NCI-H128 (cell line): ENCODE measurements around the gene TAGLN2.
A peak's percentile ranks its signal among the peaks of the same experiment; 100 is the strongest.

Source experiments
- DNase-seq: peaks from one replicate; lab custom pipeline; 2025; ENCODE audit not compliant: unreplicated experiment; lab: John Stamatoyannopoulos, UW

TAGLN2 gene

DNA sequence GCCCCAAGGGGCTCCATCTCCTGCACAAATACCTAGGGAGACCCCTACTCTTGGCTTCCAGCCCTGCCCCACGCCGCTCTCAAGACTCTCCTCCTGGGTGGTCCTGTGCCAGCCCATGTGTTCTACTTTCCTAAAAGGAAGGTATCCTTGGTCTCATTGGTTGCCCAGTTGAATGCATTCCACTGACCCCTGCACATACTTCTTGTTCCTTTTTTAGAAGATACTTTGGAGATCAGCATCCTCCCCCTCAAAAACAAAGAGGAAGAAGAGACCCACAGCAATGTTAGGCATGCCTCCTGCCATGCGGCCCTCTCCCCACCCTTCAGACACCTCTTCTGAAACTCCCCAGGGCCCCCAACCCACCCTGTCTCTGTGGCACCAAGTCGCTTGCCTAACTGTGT is 24.7 kb upstream of the TAGLN2 start:
- DNase-seq: no peak

DNA sequence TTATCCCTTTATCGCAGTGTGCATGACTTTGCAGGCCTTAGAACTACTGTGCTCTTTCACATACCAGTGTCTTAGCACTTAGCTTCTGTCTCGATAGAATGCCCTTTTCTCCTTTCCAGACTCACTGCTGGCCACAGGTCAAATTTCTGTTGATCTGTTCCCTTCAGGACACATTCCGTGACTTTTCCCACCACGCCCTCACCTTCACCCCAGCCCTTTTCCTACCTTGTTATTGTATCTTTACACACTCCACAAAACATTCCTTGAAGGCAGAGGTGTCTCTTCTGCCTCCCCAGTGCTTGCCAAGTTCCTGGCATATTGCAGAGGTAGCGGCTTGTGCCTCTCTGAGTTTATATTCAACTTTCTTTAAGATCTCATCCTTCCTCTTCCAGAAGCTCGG is 23.8 kb upstream of the TAGLN2 start:
- no peak for DNase-seq

DNA sequence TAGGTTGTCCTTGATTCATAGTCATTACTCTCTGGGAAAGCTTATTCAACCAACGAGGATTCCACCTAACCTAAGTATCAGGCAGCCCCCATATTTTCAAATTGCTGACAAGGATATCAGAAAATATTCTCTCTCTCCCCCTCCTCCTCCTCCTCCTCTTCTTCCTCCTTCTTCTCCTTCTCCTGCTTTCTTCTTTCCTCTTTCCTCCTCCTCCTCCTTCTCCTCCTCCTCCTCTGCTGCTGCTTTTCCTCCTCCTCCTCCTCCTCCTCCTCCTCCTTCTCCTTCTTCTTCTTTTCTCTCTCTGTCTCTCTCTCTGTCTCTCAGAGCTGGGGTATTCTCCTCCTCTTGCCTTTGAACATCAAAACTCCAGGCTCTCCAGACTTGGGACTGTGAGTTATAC is 22.6 kb upstream of the TAGLN2 start:
- DNase-seq: no peak

DNA sequence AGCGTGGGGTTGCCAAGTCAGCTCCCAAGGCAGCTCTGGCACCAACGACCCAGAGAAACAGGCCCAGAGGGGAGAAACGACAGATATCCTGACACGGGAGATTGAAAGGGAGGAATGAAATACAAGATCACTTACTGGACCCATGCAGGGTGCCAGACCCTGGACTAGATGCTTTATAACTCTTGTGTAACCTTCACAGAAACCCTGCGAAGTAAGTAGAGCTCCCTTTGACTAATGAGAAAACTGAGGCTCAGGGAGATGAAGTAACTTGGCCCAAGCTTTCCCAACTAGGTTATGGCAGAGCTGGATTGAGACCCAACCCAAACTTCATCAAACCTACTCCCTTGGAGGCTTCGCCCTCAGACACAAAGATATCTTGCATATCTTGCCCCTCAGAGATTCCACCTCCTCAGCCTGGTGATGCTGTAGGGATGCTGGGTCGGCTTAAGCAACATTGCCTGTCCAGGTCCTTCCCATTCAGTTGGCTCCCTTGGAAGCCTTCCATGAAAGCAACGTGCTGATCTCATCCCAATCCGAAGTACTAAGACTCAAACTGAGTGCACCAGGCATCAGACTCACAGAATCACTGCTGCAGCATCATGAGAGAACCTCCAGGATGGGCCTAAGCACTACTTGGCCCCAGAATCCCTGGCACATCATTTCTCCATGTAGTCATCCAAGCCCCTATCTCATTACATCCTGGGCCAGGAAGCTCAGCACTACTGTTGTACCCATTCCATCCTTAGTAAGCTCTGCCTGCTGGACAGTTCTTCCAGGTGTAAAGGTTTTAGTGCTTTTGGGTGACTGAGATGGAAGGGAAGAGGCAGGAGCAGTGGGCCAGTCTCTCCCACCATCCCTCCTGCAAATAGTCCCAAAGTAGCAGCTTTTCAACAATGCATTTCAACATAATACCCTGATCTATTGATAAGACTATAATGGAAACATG is 21.2 kb upstream of the TAGLN2 start:
- no peak for DNase-seq

DNA sequence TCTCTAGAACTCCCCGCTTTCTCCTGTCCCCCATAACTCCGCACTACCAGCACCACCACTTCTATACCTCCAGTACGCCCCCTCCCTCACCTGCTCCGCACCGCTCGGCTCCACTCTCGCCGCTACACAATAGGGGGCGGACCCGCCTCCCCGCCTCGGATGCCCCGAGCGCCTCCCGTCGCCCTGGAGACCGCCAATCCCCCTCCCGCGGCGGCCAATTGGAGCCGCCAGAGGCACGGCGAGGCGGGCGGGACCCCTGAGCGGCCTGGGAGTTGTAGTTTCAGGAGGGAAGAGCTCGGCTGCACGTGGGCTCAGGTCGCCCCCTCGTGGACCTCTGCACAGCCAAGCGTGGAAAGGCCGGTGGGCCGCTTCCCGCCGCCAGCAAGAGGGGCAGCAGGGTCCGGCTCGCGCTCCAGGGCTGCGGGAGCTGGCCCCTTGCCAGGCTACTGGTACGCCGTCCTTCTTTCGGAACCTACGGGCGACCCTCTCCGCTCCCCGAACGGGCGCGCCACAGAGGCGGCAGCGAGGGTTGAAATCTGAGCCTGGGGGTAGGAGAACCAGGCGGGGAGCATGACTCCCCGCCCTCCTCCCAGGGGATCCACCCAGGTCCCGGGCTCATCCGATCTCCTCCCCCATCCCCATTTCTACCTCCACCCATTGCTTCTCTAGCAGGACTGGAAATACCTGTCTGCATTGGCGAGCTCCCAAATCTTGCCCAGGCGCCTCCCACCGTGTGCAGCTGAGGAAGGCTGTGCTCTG is 20.4 kb upstream of the TAGLN2 start, which contains the start of gene IGSF9:
TSS of gene IGSF9 (minus strand) at position 131 of the 759 bp plus-strand sequence. CDS start 2,159 bp downstream, outside the sequence.
- peak; percentile 95 for DNase-seq

DNA sequence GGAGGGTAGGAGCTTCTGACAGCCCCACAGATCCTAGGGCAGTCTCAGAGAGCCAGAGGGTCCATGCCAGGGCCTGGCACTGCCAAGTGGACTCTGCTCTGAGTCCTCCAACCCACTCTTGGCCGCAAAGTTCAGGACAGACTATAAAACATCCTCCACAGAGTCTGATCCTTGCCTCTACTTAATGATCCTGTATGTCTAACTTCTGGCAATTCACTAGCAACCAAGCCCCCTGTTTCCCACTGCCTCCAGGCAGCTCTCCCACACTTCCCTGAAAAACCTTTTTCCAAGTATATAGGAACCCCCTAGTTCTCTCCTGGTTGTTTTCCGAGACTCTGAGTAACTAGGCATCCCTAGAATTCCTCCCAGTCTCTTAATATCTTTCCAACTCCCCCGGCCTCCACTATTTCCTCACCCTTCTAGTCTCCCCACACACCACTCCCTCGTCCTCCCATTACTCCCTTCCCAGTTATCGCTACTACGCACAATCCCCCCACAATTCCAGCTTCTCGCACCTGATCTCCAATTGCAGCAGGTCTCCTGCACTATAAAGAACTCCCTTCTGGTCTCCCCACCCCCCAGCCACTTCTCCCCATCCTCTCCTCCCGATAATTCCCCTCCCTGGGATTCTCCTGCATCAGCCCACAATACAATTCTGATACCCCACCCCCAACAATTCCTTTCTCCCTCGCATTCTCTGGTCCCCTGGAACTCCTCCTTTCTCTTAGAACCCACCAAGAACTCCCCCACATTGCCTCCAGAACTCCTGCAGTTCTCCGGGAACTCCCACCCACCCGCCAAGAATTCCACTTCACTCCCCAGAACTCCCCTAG is 19.5 kb upstream of the TAGLN2 start:
- no peak for DNase-seq

DNA sequence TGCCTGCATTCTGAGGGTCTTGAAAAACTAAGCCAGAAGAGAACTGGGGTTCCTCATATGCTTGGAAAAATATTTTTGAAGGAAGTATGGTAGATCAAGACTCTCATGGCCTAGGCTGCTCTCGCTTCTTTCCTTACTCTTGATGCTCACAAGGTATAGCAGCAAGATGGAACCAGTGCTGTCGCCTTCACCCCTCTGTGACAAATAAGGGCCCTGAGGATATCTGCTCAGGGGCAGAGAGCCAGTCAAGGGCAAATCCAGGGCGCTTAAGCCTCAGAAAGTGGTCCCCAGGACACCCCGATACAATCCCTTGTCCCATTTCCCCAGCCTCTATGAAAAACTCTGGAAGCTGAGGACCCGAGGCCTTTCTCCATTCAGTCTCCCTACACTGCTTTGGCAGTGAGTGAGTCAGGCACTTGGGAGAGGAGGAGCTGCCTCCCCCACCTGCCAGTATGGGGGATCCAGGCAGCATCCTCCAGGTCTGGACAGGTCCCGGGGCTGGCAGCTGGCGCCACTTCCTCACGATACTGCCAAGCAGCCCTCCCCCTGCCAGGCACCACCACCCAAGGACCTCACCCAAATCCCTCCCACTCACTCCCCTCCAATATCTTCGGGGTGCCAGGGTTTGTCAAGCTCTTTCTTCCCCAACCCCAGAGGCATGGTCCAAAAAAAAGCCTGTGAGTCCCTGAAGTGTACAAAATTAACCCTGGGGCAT is 18.8 kb upstream of the TAGLN2 start:
- DNase-seq: peak; percentile 36

DNA sequence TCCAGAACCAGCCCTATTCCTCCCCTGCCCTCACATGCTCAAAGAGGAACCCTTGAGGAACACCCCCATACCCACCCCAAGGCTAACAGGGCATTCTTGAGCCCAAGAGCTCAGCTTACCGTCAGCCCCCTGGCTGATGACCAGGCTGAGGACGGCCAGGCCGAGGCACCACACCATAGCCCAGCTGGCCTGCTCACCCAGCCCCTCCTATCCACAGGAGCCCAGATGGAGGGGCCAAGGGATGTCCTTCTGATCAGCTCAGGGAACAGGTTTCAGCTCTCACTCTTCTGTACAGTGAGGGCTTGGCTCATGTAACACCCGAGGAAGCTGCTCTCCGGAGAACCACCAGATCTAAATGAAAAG is 18.0 kb upstream of the TAGLN2 start:
- DNase-seq: no peak

DNA sequence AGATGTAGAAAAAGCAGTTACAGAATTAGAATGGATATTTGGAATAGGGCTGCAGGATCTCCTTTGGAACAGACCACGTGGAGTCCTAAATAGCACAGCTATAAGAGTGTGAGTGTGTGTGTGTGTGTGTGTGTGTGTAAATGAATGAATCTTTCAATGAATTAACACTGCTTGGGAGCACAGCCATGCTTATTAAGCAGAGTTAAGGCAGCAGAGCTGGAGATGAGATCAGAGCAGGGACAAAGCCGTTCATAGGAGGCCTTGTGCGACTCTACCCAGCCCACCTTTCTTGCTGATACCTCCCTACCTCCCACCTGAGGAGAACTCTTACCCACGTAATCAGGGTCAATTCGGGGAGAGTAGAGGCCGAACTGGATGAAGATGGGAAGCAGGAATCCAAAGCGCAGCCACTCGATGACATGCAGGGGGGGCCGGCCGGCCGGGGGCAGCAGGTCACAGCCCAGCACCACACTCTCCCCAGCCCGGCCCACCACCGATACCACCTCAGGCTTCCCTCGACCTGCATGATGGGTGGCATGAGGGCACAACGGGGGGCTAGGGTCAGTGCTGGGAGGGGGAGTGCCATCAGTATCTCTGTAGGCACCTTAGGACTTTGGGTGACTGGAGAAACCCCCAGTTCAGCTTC is 17.4 kb upstream of the TAGLN2 start:
- DNase-seq: no peak

DNA sequence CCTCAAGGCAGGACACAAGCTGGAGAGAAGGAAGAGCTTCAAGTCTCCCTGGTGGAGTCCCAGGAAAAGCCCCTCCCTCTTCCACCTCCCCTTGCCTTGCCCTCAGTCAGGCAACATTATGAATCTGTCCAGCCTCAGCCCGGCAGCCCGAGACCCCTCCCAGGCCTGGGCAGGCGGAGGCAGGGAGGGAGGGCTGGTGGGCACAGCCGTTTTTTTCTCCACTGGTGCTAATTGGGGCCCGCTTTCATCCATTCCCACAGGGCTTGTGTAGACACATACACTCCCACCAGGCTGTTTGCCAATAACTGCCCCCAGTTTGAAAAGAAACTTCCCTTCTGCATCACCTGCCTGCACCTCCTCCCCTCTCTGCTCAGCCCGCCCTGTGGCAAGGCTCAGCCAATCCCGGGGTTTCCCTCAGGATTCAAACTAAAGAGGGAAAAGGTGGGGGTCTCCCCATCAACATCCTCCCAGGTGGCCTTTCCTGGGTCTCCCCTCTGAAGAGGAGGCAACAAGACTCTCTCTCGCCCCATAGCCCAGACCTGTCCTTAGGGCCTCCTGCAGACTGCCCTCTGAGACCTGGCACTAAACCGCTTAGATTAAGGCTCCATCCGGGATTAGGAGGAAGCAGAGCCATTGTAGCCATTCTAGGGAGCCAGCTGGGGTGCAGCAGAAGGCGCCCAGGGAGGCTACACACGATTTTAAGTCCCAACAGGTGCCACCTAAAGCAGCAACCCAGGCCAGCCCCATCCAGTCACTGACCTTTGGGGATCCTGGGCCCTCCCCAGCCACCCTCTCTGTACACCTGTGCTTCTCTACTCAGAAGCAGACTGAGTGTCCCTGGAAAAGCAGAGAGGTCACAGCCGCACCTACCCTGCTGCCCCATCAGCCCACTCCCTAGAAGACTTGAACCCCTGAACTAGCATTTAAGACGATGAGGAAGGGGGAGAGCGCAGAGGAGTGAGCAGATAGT is 16.6 kb upstream of the TAGLN2 start:
- DNase-seq: peak; percentile 24

DNA sequence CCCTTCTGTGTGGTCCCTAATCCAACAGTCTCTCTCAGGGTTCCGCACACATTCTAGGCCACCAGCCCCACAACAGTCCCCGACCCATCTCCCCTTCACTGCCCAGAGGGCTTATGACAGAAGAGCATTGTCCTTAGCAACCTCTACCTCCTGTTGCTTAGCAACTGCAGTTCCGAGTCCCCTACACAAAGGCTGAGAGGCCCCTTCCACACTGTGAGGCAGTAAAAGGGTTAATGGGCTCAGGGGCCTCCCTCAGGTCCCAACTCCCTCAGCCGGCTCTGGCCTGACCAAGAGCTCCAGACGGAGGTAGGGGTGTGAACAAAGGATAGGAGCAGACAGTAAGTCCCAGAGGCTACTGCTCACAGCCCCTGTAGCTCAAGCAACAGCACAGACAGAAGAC is 15.8 kb upstream of the TAGLN2 start:
- no peak for DNase-seq

DNA sequence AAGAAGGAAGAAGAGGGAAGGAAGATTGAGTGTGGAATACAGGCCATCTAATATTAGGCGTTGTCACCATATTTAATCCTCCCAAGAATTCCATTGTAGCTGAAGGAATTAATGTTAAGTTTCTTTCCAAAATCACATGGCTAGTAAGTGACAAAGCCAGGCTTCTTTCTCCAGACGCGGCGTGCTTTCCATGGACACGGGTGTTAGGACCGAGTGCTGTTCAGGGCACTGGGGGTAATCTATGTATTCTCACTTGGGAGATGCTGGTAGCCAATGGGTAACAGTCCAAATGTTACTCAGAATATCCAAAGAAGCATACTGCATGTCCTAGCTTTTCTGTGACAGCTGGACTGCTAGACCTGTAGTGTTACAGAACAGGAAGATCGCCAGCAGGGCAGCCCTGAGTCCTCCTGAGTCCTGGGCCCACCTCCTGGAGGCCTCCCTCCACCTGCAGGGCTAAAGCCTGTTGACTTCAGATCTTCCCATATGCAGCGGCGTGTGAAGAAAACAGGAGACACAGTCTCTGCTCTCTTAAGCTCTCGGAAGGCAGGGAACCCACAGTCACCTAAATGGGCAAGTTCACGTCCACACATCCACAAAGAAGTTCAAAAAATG is 14.8 kb upstream of the TAGLN2 start:
- DNase-seq: no peak

DNA sequence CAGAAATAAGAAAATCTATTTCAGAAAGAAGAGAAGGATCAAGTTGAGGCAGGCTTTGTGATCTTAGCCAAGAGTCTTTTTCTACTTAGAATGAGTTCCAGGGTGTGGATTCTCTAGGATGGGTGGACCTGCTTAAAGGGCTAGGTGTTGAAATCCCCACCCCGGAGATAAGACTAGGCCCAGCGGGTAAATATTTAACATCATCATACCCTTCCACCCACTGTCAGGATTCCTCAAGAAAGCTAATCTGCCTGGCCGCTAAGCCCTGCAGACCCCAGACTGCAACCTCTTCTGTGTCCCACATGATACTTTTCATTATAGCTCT is 14.3 kb upstream of the TAGLN2 start:
- DNase-seq: no peak

DNA sequence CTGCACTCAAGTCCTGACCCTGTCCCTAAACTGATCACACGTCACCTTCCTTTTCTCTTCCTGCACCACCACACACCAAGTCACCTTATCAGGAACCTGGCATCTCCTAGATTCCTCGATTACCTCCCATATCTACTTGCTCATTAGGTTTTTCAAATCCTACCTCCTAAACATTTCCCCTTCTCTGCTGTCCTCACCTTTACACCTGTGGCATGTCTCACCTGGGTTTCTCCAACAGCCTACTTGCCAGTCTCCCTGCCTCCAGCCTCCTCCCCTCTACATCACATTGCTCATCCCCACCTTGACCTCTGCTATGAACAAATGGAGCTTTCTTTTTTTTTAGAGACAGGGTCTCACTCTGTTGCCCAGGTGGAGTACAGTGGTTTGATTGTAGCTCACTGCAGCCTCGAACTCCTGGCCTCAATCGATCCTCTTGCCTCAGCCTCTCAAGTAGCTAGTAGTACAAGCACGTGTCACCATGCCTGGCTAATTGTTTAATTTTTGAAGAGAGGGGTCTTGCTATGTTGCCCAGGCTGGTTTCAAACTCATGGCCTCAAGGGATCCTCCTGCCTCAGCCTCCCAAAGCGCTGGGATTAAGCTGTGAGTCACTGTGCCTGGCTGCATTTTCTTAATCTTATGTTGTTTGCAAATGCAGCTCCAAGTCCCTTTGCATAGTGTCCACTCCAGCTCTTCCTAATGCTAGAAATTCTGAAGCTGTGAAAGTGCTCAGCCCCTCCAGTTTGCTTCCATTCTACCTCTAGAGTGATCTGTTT is 13.8 kb upstream of the TAGLN2 start:
- DNase-seq: no peak

DNA sequence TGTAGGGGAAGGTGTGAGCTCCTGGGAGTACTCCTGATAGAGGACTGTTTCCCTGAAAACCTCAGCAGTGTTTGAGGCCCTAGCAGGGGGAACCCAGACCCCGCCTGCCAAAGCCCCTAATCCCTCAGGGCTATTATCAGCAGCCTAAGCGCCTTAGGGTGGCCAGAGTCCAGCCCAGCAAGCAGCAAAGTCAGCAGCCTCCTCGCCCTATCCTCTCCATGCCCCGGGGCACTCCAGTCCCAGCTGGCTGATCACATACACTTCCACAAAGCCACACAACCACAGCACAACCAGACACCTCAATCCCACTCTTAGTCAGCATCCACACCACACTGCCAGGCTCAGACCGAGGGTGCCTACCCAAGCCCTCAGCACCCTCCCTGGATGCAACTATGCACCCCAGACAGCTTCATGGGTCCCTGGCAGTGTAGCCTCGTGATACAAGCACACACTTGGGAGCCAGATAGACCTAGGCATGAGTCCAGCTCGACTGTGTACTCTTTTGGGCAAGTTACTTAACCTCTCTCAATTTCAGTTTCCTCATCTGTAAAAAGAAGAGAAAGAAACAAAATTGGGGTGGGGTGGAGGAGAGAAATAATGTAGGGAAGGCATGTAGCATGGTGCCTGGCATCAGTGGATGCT is 13.0 kb upstream of the TAGLN2 start:
- no peak for DNase-seq

DNA sequence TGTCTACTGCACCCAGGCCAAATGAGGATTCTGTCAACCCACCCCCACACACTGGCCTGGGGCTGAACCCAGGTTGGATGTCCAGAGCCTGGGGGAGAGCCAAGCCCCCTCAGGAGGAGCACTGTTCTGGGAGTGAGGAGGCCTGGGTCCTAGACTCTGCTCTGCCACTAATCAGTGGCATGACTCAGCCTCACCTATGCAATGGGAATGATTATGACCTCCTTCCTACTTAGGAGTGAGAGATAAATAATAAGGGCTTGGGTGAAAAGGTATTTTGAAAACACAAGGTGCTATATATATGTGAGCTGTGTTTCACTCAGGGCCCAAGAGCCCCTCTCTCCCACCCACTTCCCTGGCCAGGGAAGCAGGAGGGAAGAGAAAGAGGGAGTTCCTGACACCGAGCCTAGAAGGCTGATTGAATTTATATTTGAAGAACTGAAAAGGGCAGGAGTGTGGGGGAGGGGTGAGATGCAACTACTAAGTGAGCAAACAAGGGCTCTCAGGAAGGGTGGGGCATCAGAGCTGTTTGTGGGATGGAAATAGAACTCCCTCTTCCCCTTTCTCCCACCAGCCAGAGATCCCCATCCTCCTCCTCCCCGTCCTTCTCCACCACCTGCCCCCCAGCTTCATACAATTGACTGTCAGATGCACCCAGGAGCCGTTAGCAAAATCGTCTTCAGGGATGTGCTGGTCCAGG is 11.9 kb upstream of the TAGLN2 start:
- DNase-seq: no peak
